Fibroblast of skin of right quadriceps (primary cell): ENCODE data around the gene SELENOP.

Experiments used
- DNase-seq: peaks from one replicate; pipeline ENCODE4 v3.0.0-alpha.2; 2013

SELENOP gene

GRCh38 chr5:42787845-42788244 is 23.8 kb downstream of the SELENOP start:
- no peak for DNase-seq

- DNase-seq: no peak
Observed at GRCh38 chr5:42787073-42787472, 24.6 kb downstream of the SELENOP start.

GRCh38 chr5:42785756-42786155 is 25.9 kb downstream of the SELENOP start:
- no peak for DNase-seq

- DNase-seq: peak; percentile 11
Observed at GRCh38 chr5:42784132-42784531, 27.6 kb downstream of the SELENOP start.

GRCh38 chr5:42781584-42781983 is 30.1 kb downstream of the SELENOP start:
- no peak for DNase-seq

- DNase-seq: no peak
Observed at GRCh38 chr5:42779083-42779482, 32.6 kb downstream of the SELENOP start.

- DNase-seq: no peak
Observed at GRCh38 chr5:42772265-42772993, 39.3 kb downstream of the SELENOP start.

GRCh38 chr5:42770003-42770402 is 41.7 kb downstream of the SELENOP start:
- DNase-seq: no peak

GRCh38 chr5:42768106-42768504 is 43.6 kb downstream of the SELENOP start:
- no peak for DNase-seq

GRCh38 chr5:42767491-42768105 is 44.1 kb downstream of the SELENOP start:
- DNase-seq: peak; percentile 39

GRCh38 chr5:42761791-42762190 is 49.9 kb downstream of the SELENOP start:
- no peak for DNase-seq

- DNase-seq: no peak
Observed at GRCh38 chr5:42760426-42760825, 51.3 kb downstream of the SELENOP start.

- DNase-seq: no peak
Observed at GRCh38 chr5:42759456-42759855, 52.2 kb downstream of the SELENOP start.

GRCh38 chr5:42756606-42757601 is 54.8 kb downstream of the SELENOP start, which contains the start of gene CCDC152:
CCDC152 (plus strand) TSS chr5:42756818; CDS start chr5:42759122, 2,304 bp downstream.
- DNase-seq: peak; percentile 63

GRCh38 chr5:42753099-42753498 is 58.6 kb downstream of the SELENOP start:
- DNase-seq: no peak

- no peak for DNase-seq
Observed at GRCh38 chr5:42751044-42751443, 60.6 kb downstream of the SELENOP start.

- DNase-seq: no peak
Observed at GRCh38 chr5:42750507-42750906, 61.2 kb downstream of the SELENOP start.
